Activated T-cell treated with anti-CD3 and anti-CD28 coated beads, Interleukin-2, amount 50 U/mL, for 1 hour (primary cell): ENCODE results near the gene POGZ.
A peak's percentile ranks its signal among the peaks of the same experiment; 100 is the strongest.

Source experiments
- DNase-seq: peaks from one replicate; pipeline ENCODE4 v3.0.0-alpha.2; 2020

The POGZ gene

GRCh38 chr1:151459331-151460046 lies at the start of gene POGZ:
POGZ (minus strand) TSS chr1:151459494; CDS start chr1:151442204, 17,290 bp downstream.
- DNase-seq, result peak; percentile 93

GRCh38 chr1:151508833-151509232 lies 49.5 kb upstream of the POGZ start:
- no peak for DNase-seq

- DNase-seq, result no peak
Observed at GRCh38 chr1:151504759-151505158, 45.5 kb upstream of the POGZ start.

- DNase-seq, result no peak
Observed at GRCh38 chr1:151504252-151504651, 45.0 kb upstream of the POGZ start.

GRCh38 chr1:151502859-151503780 lies 43.8 kb upstream of the POGZ start:
- no peak for DNase-seq

- no peak for DNase-seq
Observed at GRCh38 chr1:151502035-151502700, 42.9 kb upstream of the POGZ start.

- DNase-seq, result no peak
Observed at GRCh38 chr1:151501474-151501873, 42.2 kb upstream of the POGZ start.

GRCh38 chr1:151499930-151500329 lies 40.6 kb upstream of the POGZ start:
- no peak for DNase-seq

GRCh38 chr1:151499365-151499764 lies 40.1 kb upstream of the POGZ start:
- DNase-seq, result no peak

- no peak for DNase-seq
Observed at GRCh38 chr1:151495316-151495715, 36.0 kb upstream of the POGZ start.

GRCh38 chr1:151494741-151495281 lies 35.5 kb upstream of the POGZ start:
- no peak for DNase-seq

- DNase-seq, result no peak
Observed at GRCh38 chr1:151493042-151493441, 33.7 kb upstream of the POGZ start.

GRCh38 chr1:151492120-151492519 lies 32.8 kb upstream of the POGZ start:
- DNase-seq, result no peak

GRCh38 chr1:151491641-151492040 lies 32.3 kb upstream of the POGZ start:
- no peak for DNase-seq

GRCh38 chr1:151486557-151486956 lies 27.3 kb upstream of the POGZ start:
- DNase-seq, result no peak

GRCh38 chr1:151485685-151486255 lies 26.5 kb upstream of the POGZ start:
- DNase-seq, result no peak

GRCh38 chr1:151482017-151482416 lies 22.7 kb upstream of the POGZ start:
- no peak for DNase-seq

- DNase-seq, result no peak
Observed at GRCh38 chr1:151479462-151479861, 20.2 kb upstream of the POGZ start.

GRCh38 chr1:151478923-151479322 lies 19.6 kb upstream of the POGZ start:
- DNase-seq, result no peak

GRCh38 chr1:151478140-151478812 lies 19.0 kb upstream of the POGZ start:
- no peak for DNase-seq

- DNase-seq, result no peak
Observed at GRCh38 chr1:151477066-151477465, 17.8 kb upstream of the POGZ start.

GRCh38 chr1:151476083-151476482 lies 16.8 kb upstream of the POGZ start:
- DNase-seq, result no peak
